Keratinocyte (primary cell): ENCODE results near the gene LMAN1.

Experiments
- EZH2 ChIP-seq: IDR thresholded peaks from one replicate; pipeline ENCODE4 v1.6.1; 2012; ENCODE audit warnings: inconsistent platforms, mild to moderate bottlenecking, low read length, moderate library complexity
- TF ChIP-seq, protein P1 (sequence below), 3 experiments: IDR thresholded peaks in 1 of 3; conservative IDR thresholded peaks in 1 of 3; optimal IDR thresholded peaks in 1 of 3; 2 replicates in 2 of 3; 3 replicates in 1 of 3; pipeline versions ENCODE3 to v1.5.1; 2011; ENCODE audit warnings: low read length in 3 of 3, mild to moderate bottlenecking in 3 of 3, moderate library complexity in 2 of 3, control low read depth in 1 of 3, inconsistent platforms in 1 of 3; ENCODE audit not compliant: insufficient read depth in 2 of 3; ENCODE audit errors: extremely low read depth in 1 of 3

DNA sequence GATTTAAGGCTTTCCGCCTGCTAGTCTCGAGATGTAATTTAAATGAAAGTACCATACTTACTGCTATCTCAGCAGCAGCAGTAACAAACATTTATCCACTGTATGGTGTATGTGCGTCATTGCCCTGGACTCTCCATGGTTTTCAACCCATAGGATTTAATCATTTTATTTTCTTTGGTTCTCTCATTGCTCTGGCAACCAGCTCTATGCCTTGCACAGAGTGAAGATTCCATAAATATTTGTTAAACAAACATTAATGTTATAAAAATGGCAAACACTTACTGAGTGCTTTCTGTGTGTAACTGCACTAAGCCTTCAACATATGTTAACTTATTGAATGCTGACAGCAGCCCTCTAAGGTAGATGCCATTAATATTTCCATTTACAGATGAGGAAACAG, 1.3 kb upstream of the LMAN1 start:
- TF ChIP-seq, protein P1, sequence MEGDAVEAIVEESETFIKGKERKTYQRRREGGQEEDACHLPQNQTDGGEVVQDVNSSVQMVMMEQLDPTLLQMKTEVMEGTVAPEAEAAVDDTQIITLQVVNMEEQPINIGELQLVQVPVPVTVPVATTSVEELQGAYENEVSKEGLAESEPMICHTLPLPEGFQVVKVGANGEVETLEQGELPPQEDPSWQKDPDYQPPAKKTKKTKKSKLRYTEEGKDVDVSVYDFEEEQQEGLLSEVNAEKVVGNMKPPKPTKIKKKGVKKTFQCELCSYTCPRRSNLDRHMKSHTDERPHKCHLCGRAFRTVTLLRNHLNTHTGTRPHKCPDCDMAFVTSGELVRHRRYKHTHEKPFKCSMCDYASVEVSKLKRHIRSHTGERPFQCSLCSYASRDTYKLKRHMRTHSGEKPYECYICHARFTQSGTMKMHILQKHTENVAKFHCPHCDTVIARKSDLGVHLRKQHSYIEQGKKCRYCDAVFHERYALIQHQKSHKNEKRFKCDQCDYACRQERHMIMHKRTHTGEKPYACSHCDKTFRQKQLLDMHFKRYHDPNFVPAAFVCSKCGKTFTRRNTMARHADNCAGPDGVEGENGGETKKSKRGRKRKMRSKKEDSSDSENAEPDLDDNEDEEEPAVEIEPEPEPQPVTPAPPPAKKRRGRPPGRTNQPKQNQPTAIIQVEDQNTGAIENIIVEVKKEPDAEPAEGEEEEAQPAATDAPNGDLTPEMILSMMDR (optimal IDR thresholded peaks at IDR 0.05 in 1 of 3, IDR thresholded peaks at IDR 0.05 in 1 of 3, conservative IDR thresholded peaks at IDR 0.05 in 1 of 3; ENCODE audit: extremely low read depth in 1 of 3, insufficient read depth in 2 of 3, low read length in 3 of 3): no peak
- no peak for TF ChIP-seq EZH2
